H9 (cell line): Measurements from ENCODE around the gene DNAI7. TPM values are rescaled to one million over a fixed set of nuclear protein-coding genes. Genes with fewer than 3 reads are reported as not detected.

ENCODE experiments used
- DNase-seq: peaks from one replicate; pipeline ENCODE4 v3.0.0-alpha.2; 2017
- H2AFZ ChIP-seq: one replicate; pipeline ENCODE4 v1.6.1; 2013; ENCODE audit warnings: mild to moderate bottlenecking, low read length, control low read depth, moderate library complexity
- H2AK5ac ChIP-seq: 2 replicates; pipeline ENCODE4 v1.6.1; 2013; ENCODE audit warnings: low read length, control low read depth, mixed read lengths; ENCODE audit not compliant: insufficient read length
- H2BK120ac ChIP-seq: one replicate; pipeline ENCODE4 v1.6.1; 2013; ENCODE audit warnings: low read depth, mild to moderate bottlenecking, low read length, control low read depth, inconsistent platforms; ENCODE audit not compliant: poor library complexity, severe bottlenecking
- H2BK12ac ChIP-seq: 2 replicates; pipeline ENCODE4 v1.6.1; 2013; ENCODE audit warnings: low read length, control low read depth, mixed read lengths, low read depth; ENCODE audit not compliant: insufficient read length
- H2BK15ac ChIP-seq: 2 replicates; pipeline ENCODE4 v1.6.1; 2013; ENCODE audit warnings: low read depth, low read length, control low read depth
- H2BK20ac ChIP-seq: one replicate; pipeline ENCODE4 v1.6.1; 2013; ENCODE audit warnings: low read depth, mild to moderate bottlenecking, low read length, control low read depth, inconsistent platforms; ENCODE audit not compliant: poor library complexity, severe bottlenecking
- H2BK5ac ChIP-seq: 2 replicates; pipeline ENCODE4 v1.6.1; 2013; ENCODE audit warnings: low read length, control low read depth, mixed read lengths; ENCODE audit not compliant: insufficient read length
- H3K14ac ChIP-seq: 2 replicates; pipeline ENCODE4 v1.6.1; 2013; ENCODE audit warnings: low read length, control low read depth; ENCODE audit not compliant: insufficient read depth
- H3K18ac ChIP-seq: 2 replicates; pipeline ENCODE4 v1.6.1; 2013; ENCODE audit warnings: low read depth, mild to moderate bottlenecking, mixed read lengths, low read length, control low read depth; ENCODE audit not compliant: insufficient read length
- H3K23ac ChIP-seq: 2 replicates; pipeline ENCODE4 v1.6.1; 2013; ENCODE audit warnings: low read length, control low read depth, mixed read lengths, low read depth; ENCODE audit not compliant: insufficient read length
- H3K23me2 ChIP-seq: 2 replicates; pipeline ENCODE4 v1.6.1; 2013; ENCODE audit warnings: low read depth, mild to moderate bottlenecking, mixed read lengths, low read length, control low read depth; ENCODE audit not compliant: insufficient read length, poor library complexity, severe bottlenecking
- H3K27ac ChIP-seq: 2 replicates; pipeline ENCODE4 v1.5.1; 2013; ENCODE audit warnings: low read length, control low read depth, mixed read lengths, low read depth; ENCODE audit not compliant: insufficient read length
- H3K27me3 ChIP-seq: 2 replicates; pipeline ENCODE4 v1.6.1; 2013; ENCODE audit warnings: low read length, control low read depth, inconsistent platforms; ENCODE audit not compliant: insufficient read depth
- H3K4ac ChIP-seq: 2 replicates; pipeline ENCODE4 v1.6.1; 2013; ENCODE audit warnings: low read depth, mild to moderate bottlenecking, control low read depth, inconsistent platforms, low read length, moderate library complexity
- H3K4me1 ChIP-seq: 2 replicates; pipeline ENCODE4 v1.6.1; 2013; ENCODE audit warnings: low read length, control low read depth, inconsistent platforms; ENCODE audit not compliant: insufficient read depth
- H3K4me2 ChIP-seq: 2 replicates; pipeline ENCODE4 v1.6.1; 2013; ENCODE audit warnings: low read length, control low read depth, mixed read lengths; ENCODE audit not compliant: insufficient read length, insufficient read depth
- H3K56ac ChIP-seq: 2 replicates; pipeline ENCODE4 v1.6.1; 2013; ENCODE audit warnings: low read depth, mild to moderate bottlenecking, mixed read lengths, low read length, control low read depth; ENCODE audit not compliant: insufficient read length
- H3K79me1 ChIP-seq: 2 replicates; pipeline ENCODE4 v1.6.1; 2013; ENCODE audit warnings: low read depth, mild to moderate bottlenecking, moderate library complexity, low read length, control low read depth, inconsistent platforms; ENCODE audit not compliant: insufficient read depth, poor library complexity, severe bottlenecking
- H3K79me2 ChIP-seq: 2 replicates; pipeline ENCODE4 v1.6.1; 2013; ENCODE audit warnings: low read length, control low read depth, inconsistent platforms; ENCODE audit not compliant: insufficient read depth
- H3K9ac ChIP-seq: 2 replicates; pipeline ENCODE4 v1.6.1; 2013; ENCODE audit warnings: low read length, control low read depth, mixed read lengths; ENCODE audit not compliant: insufficient read length; ENCODE audit errors: extremely low read depth
- H3K9me3 ChIP-seq: one replicate; pipeline ENCODE4 v1.6.1; 2013; ENCODE audit warnings: low read depth, low read length, inconsistent platforms; ENCODE audit not compliant: control insufficient read depth
- H3T11ph ChIP-seq: one replicate; pipeline ENCODE4 v1.6.1; 2013; ENCODE audit warnings: mild to moderate bottlenecking, low read length, control low read depth, inconsistent platforms
- H4K20me1 ChIP-seq: one replicate; pipeline ENCODE4 v1.6.1; 2013; ENCODE audit not compliant: control insufficient read depth, insufficient read length, insufficient read depth
- H4K5ac ChIP-seq: 2 replicates; pipeline ENCODE4 v1.6.1; 2013; ENCODE audit warnings: low read depth, mild to moderate bottlenecking, mixed read lengths, low read length, control low read depth; ENCODE audit not compliant: insufficient read length
- H4K8ac ChIP-seq: replicated peaks from 2 replicates; pipeline ENCODE4 v1.6.1; 2013; ENCODE audit warnings: low read length, control low read depth, mixed read lengths, low read depth; ENCODE audit not compliant: insufficient read length
- H4K91ac ChIP-seq: 2 replicates; pipeline ENCODE4 v1.6.1; 2013; ENCODE audit warnings: low read depth, mild to moderate bottlenecking, moderate library complexity, mixed read lengths, low read length, control low read depth; ENCODE audit not compliant: insufficient read length
- H3K27ac Mint-ChIP-seq, 3 experiments: 2 replicates in 2 of 3; 3 replicates in 1 of 3; pipeline ENCODE4 v1.8.0; 2020 to 2021; ENCODE audit warnings: mixed read lengths in 3 of 3, mild to moderate bottlenecking in 1 of 3, moderate library complexity in 1 of 3
- H3K27me3 Mint-ChIP-seq: 2 replicates; pipeline ENCODE4 v1.8.0; 2021; ENCODE audit warnings: low read depth, mild to moderate bottlenecking, moderate library complexity, mixed read lengths
- H3K36me3 Mint-ChIP-seq, 3 experiments: 2 replicates in 2 of 3; 3 replicates in 1 of 3; pipeline ENCODE4 v1.8.0; 2020 to 2021; ENCODE audit warnings: low read depth in 3 of 3, mixed read lengths in 3 of 3; ENCODE audit not compliant: insufficient read depth in 1 of 3
- H3K4me1 Mint-ChIP-seq, 2 experiments: 2 replicates each; pipeline ENCODE4 v1.8.0; 2020; ENCODE audit warnings: mixed read lengths in 2 of 2
- H3K4me3 Mint-ChIP-seq, 2 experiments: 2 replicates in 1 of 2; 3 replicates in 1 of 2; pipeline ENCODE4 v1.8.0; 2020 to 2021; ENCODE audit warnings: mild to moderate bottlenecking in 2 of 2, mixed read lengths in 2 of 2, moderate library complexity in 1 of 2
- H3K9me3 Mint-ChIP-seq, 2 experiments: 2 replicates in 1 of 2; 3 replicates in 1 of 2; pipeline ENCODE4 v1.8.0; 2020; ENCODE audit warnings: mild to moderate bottlenecking in 2 of 2, mixed read lengths in 2 of 2, moderate library complexity in 1 of 2
- CTCF ChIP-seq: fragments of 200-600 bp; sonication (generic); conservative IDR thresholded peaks from 3 replicates; pipeline ENCODE4 v1.8.0; 2021; ENCODE audit warnings: antibody characterized with exemption, mild to moderate bottlenecking
- WGBS: extraction: QIAGEN DNeasy Blood & Tissue Kit; methylation state at CpG from one replicate; pipeline ENCODE4 v1.1.7; 2013; ENCODE audit warnings: missing lambda C conversion rate, low lambda C conversion rate, mixed read lengths; ENCODE audit not compliant: insufficient read length; ENCODE audit errors: extremely low coverage; 5-methylcytosine and 5-hydroxymethylcytosine counted together
- total RNA-seq: library from RNA; stranded (reverse); gene quantifications from 2 replicates; pipeline ENCODE4 v1.2.1, GENCODE V29; 2021

DNAI7 gene
- total RNA-seq, 1 experiment from 2014 or later = not detected

GRCh38 chr12:25187781-25188180 is 7.2 kb downstream of the DNAI7 start:
- Histone ChIP-seq H3K27me3 (no peaks in the 10 kb centered on the region), H2AK5ac (no peak overlapping the region), H2BK12ac (no peak overlapping the region), H4K8ac (no peak overlapping the region), H3K9me3 (no peaks in the 10 kb centered on the region), H2BK5ac (no peak overlapping the region), H2BK20ac (no peak overlapping the region), H3K14ac (no peak overlapping the region), H3K18ac (no peak overlapping the region), H3K4me2 (no peak overlapping the region), H3K23ac (no peak overlapping the region), H4K5ac (no peak overlapping the region), H3K23me2 (no peaks in the 10 kb centered on the region), H4K91ac (no peak overlapping the region), H3K79me1 (no peaks in the 10 kb centered on the region), H2AFZ (no peak overlapping the region), H3T11ph (no peak overlapping the region), H3K27ac (no peak overlapping the region), H4K20me1 (no peaks in the 10 kb centered on the region), H3K9ac (no peak overlapping the region), H2BK15ac (no peak overlapping the region), H3K4ac (no peak overlapping the region), H3K4me1 (no peaks in the 10 kb centered on the region), H3K56ac (no peak overlapping the region), H2BK120ac (no peak overlapping the region), H3K79me2 (no peaks in the 10 kb centered on the region)
- no CpG with 5 or more reads among the region's 2 CpGs for WGBS
- H3K27me3 Mint-ChIP-seq = no peaks in the 10 kb centered on the region; the same call in 1 of the 2 replicates
- DNase-seq = no peak
- no peaks in the 10 kb centered on the region for H3K36me3 Mint-ChIP-seq
- no peaks in the 10 kb centered on the region for H3K4me1 Mint-ChIP-seq
- no peak overlapping the region for H3K27ac Mint-ChIP-seq
- no peak overlapping the region for H3K4me3 Mint-ChIP-seq
- no peaks in the 10 kb centered on the region for H3K9me3 Mint-ChIP-seq
- no peak for TF ChIP-seq CTCF
